Smooth muscle cell of the brain vasculature (primary cell): ENCODE measurements around the gene THSD7A.

Experiments used
- DNase-seq: peaks from one replicate; pipeline ENCODE4 v3.0.0-alpha.2; 2012; ENCODE audit warnings: low read depth, low spot score

THSD7A gene

DNA sequence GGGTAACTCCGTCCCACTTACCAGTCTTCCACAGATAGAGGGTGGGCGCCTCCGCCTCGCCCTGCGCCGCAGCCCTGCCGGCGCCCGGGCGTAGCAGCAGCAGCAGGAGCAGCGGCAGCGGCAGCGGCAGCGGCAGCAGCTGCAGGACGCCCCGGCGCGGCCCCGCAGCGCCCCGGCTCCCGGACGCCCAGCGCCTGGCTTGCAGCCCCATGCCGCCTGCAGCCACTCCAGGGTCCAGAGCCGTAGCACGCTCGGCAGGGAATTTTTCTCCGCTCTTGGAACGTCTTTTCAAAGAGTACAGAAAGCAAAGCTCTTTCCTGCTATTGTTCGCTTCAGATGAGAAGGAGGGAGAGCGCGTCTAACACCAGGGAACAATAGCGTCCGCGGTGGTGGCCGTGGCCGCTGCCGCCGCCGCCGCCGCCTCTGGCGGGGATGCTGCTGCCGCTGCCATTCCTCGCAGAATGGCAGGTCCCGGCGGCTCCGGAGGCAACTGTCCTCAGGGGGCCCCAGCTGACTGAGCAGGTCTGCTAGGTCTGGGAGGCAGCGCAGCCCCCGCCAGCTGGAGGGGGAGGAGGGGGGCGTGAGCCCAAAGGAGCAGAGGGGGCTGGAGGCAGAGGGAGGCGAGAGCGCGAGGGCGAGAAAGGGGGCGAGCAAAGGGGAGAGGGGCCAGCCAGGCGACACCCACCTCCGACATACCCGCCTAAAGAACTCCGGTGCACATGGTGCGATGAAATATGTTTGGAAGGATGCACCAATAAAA is at the start of gene THSD7A:
Gene THSD7A, minus strand, starts transcription at position 463 of the 760 bp plus-strand sequence. Its CDS starts 252 bp downstream, at position 211.
- DNase-seq: no peak

DNA sequence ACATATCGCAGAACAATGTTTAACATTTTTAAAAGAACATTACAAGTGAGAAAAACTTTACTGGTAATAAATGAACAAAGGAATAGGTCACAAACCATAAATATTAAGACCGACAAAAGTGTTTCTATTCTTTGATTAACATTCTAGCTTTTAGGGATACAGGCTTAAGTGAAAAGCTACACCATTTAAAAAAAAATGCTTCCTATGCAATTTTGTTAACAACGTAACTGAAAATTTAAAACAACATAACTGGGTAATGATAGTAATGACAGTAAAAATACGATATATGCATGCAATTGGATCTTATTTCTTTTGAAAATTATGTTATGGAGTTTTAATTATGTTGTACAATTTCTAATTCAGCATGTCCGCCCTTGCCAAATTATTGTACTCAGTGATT is 49.7 kb upstream of the THSD7A start:
- DNase-seq: no peak

DNA sequence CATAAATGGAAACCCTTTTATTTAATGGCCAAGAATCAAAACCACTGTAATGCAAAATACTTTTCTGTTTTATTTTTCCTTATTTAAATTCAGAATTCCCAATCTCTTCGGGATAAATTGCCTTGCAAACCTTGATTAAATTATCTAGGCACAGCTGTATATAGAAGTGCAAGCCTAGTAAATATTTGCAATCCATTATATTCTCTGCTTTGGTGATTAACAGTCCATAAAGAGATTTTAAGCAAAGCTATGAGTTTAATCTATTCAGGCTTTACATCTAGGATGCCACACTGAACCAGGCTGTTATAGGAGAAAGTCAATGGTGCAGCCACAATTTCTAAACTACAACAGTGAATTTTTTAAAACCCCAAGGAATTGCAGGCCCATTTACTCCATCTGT is 43.6 kb upstream of the THSD7A start:
- no peak for DNase-seq

DNA sequence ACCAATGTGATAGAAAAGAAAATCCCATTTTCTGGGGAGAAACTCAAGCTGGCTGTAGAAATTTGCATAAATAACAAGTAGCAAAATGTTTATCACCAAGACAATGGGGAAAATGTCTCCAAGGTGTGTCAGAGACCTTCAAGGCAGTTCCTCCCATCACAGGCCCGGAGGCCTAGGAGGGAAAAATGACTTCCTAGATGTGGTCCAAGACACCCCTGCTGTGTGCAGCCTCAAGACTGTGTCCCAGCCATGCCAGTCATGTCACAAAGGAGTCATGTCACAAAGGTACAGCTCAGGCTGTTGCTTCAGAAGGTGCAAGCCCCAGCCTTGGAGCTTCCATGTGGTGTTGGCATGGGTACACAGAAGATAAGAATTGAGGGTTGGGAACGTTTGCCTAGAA is 33.7 kb upstream of the THSD7A start:
- no peak for DNase-seq

GRCh38 chr7:11858622-11859302 is 26.8 kb upstream of the THSD7A start:
- no peak for DNase-seq

DNA sequence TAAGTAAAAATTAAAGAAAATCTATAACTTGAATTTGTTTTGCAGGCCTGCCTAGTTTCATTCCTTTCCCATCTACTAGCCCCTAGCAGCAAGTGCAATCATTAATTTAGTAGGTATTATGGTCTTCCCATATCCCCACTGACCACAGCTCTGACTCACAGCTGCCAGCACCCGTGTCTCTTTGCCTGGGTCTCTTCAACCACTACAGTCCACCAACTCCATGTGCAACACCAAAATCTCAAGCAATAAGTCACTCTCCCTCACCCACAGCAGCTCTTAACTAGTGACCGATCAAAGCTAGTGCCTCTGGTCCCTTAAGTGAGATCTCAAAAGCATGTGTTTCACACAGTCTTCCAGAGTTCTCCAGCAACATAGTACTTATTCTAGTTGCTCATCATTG is 26.0 kb upstream of the THSD7A start:
- no peak for DNase-seq

GRCh38 chr7:11848251-11848650 is 16.3 kb upstream of the THSD7A start:
- DNase-seq: no peak

DNA sequence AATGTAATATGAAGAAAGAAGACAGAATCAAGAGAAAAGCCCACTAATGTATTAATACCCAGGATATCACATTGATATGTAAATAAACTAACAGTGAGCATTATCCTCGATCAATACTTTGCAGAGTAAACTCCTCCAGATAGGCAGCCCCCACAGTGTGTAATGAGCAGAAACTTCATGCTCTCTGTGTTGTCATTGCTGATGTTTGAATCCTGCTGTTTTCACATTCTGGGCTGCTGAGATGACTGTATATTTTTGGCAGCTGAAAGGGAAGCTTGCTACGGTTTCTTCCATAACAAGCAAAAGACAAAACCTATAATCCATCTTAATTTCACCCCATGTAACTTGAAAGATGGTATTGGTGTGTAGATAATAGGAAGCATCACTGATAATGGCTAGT is 15.3 kb upstream of the THSD7A start:
- DNase-seq: no peak

GRCh38 chr7:11846361-11846955 is 14.5 kb upstream of the THSD7A start:
- no peak for DNase-seq

DNA sequence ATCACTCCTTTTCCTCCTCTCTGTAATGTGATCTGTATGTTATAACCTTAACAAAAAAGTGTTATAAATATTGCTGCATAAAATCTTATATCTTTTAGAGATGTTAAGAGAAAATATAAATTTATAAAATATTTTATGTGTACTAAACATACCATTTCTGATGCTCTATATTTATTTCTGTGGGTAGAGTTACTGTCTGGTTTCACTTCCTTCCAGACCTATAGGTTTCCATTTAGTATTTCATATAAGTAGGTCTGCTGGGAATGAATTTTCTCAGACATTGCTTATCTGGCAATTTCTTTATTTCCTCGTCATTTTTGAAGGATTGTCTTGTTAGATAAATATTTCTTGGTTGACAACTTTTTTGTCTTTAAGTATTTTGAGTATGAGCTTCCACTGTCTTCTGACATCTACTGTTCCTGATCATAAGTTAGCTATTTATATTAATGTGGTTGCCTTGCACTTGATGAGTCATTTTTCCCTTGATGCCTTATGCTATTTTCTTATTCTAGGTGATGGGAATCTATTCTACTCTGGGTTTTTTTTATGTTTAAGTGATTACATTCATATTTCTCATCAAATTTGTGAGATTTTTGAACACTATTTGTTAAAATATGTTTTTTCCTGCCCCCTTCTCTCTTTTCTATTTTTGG is 11.2 kb upstream of the THSD7A start:
- no peak for DNase-seq

GRCh38 chr7:11841657-11842056 is 9.7 kb upstream of the THSD7A start:
- DNase-seq: no peak

GRCh38 chr7:11835260-11835659 is 3.3 kb upstream of the THSD7A start:
- DNase-seq: no peak

DNA sequence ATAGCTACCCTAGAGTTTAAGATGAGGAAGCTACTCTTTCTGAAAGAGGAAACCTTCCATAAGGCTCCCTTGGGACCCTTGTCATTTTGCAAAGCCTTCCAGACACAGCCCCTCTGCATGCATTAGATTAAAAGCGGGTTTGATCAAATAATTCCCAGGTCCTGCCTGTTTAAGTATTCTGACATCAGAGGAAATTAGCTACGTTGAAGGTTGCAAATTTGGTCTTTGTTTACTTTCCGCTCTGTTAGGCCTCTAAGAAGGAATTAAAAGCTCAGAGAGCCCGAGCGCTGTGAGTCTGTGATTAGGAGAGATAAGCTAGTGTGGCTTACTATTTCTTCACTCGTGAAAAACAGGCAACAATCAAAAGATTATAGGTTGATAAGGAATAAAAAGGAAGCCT is 1.4 kb upstream of the THSD7A start:
- DNase-seq: no peak

DNA sequence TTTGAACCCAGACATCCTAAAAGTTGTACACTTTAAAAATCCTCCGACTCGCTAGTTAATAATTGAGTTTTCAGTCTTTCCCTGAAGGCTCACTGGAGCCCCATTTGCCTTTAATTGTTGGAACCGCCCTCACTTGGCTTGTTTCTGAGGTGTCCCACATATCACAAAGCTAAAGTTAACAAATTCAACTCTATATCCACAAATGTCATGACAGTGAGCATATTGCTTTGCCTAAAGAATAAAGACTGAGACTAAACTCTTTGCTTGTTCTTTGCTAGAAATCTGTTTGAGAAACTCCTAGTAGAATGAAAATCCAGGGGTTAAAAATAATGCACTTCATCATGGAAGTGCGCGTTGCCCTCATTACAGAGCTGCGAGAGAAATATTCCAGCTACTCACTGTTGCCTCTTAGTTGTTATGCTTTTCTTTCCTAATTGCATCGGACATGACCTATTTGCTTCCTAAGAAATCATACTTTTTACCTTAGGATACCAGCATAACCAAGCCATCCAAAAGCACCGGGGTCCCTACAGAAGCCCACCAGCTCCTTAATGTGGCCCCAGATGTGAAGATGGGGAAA is 752 bp downstream of the THSD7A start:
- no peak for DNase-seq

GRCh38 chr7:11830582-11831155 is 1.3 kb downstream of the THSD7A start:
- no peak for DNase-seq

DNA sequence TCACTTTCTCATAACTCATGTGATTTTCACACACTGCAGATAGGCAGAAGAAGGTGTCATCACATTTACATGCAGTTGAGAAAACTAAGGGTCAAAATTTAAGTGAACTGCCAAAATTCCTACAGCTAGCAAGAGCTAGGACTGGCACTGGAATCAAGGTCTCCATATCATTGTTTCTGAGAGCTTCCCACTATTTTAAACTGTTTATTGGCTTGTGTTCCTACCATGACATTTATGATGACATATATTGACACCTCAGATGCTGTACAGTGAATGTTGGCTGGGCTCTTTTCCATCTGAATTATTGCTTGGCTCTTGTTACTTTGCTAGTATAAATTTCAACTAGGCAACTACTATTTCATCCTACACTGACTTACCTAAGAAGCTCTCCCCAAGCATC is 2.0 kb downstream of the THSD7A start:
- DNase-seq: no peak

GRCh38 chr7:11819947-11820346 is 12.1 kb downstream of the THSD7A start:
- no peak for DNase-seq

GRCh38 chr7:11819271-11819670 is 12.7 kb downstream of the THSD7A start:
- DNase-seq: no peak

DNA sequence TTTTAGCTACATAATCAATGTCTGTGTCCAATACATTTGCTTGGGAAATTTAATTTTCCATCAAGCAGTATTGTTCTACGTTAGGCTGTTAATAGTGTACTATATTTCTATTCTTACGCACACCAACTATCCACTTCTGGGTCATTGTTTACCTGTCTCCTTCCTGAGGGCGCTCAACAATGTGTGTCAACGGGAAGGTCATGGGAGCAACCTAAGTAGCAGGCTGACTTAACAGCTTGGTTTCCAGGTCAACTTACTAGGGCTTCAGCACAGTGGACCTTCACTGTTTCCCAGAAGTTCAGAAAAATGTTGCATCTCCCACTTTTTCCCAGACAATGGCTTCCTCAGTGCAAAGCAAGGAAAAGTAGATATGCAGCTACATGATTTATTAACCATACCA is 13.7 kb downstream of the THSD7A start:
- no peak for DNase-seq

DNA sequence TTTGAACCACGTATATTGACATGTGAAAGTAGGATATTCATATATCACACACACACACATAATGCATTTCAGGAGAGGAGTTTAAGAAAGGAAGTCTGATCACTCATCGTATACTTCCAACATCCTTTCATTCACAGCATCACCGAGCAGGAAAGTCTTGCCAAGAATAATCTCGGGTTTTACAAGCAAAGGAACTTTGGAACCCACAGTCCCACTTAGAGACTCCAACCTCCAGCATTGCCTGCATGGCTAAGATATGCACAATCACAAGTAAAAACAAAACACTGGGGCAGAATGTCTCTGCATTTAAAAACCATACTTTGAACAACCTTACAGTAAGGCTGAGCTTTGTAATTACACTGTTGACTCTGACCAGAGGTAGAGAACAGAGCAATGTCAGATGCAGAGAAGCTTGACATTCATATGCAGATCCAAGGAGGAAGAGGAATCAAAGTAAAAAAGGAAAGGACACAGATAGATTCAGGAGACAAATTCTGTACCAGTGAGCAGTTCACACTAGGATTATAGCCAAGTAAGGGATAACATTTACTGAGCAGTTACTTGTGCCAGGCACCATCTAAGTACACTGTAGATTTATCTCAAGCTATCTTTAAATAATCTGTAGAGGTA is 14.8 kb downstream of the THSD7A start:
- no peak for DNase-seq

- no peak for DNase-seq
These were observed 20.3 kb downstream of the THSD7A start for GRCh38 chr7:11811709-11812108.
